HEK293 (cell line): ENCODE results near the gene FRMPD4.

Experiments
- SETDB1 ChIP-seq: IDR thresholded peaks from one replicate; pipeline ENCODE4 v1.6.1; 2017; ENCODE audit warnings: mild to moderate bottlenecking, low read length, moderate library complexity, mixed read lengths; ENCODE audit not compliant: insufficient read length
- ZBTB49 ChIP-seq: fragments of 450-650 bp; formaldehyde crosslinking; IDR thresholded peaks from 2 replicates; pipeline ENCODE4 v1.5.1; 2016; ENCODE audit warnings: missing biosample characterization, missing genetic modification characterization, low read depth
- ZBTB8A ChIP-seq: fragments of 450-650 bp; formaldehyde crosslinking; IDR thresholded peaks from 2 replicates; pipeline ENCODE4 v1.5.1; 2016; ENCODE audit warnings: missing biosample characterization, missing genetic modification characterization
- ZFP69B ChIP-seq: fragments of 450-650 bp; formaldehyde crosslinking; IDR thresholded peaks from 2 replicates; pipeline ENCODE4 v1.5.1; 2016; ENCODE audit warnings: missing biosample characterization, missing genetic modification characterization
- ZNF140 ChIP-seq: fragments of 450-650 bp; formaldehyde crosslinking; IDR thresholded peaks from 2 replicates; pipeline ENCODE4 v1.5.1; 2016; ENCODE audit warnings: missing biosample characterization, missing genetic modification characterization
- ZNF16 ChIP-seq: fragments of 450-650 bp; formaldehyde crosslinking; IDR thresholded peaks from 2 replicates; pipeline ENCODE4 v1.5.1; 2016; ENCODE audit warnings: low read depth, missing biosample characterization, missing genetic modification characterization
- ZNF274 ChIP-seq, 2 experiments: fragments of 200-500 bp in 1 of 2; fragments of 450-650 bp in 1 of 2; sonication (Bioruptor generic) in 1 of 2; formaldehyde crosslinking in 1 of 2; IDR thresholded peaks; 2 replicates each; pipeline versions ENCODE4 v1.5.1 to v1.6.1; 2014 to 2016; ENCODE audit warnings: borderline replicate concordance in 1 of 2, inconsistent platforms in 1 of 2, low read length in 1 of 2, missing biosample characterization in 1 of 2, missing genetic modification characterization in 1 of 2
- ZNF548 ChIP-seq: fragments of 450-650 bp; formaldehyde crosslinking; IDR thresholded peaks from 2 replicates; pipeline ENCODE4 v1.5.1; 2016; ENCODE audit warnings: missing biosample characterization, missing genetic modification characterization
- ZNF664 ChIP-seq: fragments of 450-650 bp; formaldehyde crosslinking; IDR thresholded peaks from 2 replicates; pipeline ENCODE4 v1.5.1; 2016; ENCODE audit warnings: missing biosample characterization, missing genetic modification characterization
- ZNF791 ChIP-seq: fragments of 450-650 bp; formaldehyde crosslinking; IDR thresholded peaks from 2 replicates; pipeline ENCODE4 v1.5.1; 2016; ENCODE audit warnings: missing biosample characterization, missing genetic modification characterization
- TF ChIP-seq, protein P1 (sequence below): fragments of 450-650 bp; formaldehyde crosslinking; IDR thresholded peaks from 2 replicates; pipeline ENCODE4 v1.5.1; 2016; ENCODE audit warnings: missing biosample characterization, missing genetic modification characterization
- TF ChIP-seq, protein P2 (sequence below): fragments of 450-650 bp; formaldehyde crosslinking; IDR thresholded peaks from 2 replicates; pipeline ENCODE4 v1.5.1; 2016; ENCODE audit warnings: missing biosample characterization, missing genetic modification characterization

GRCh38 chrX:12352922-12353321 lies 214.6 kb downstream of the FRMPD4 start:
- TF ChIP-seq ZFP69B (tag by site-specific recombination) (no peak), ZNF791 (tag by site-specific recombination) (no peak), ZNF140 (tag by site-specific recombination) (no peak), ZNF274 (IDR thresholded peaks at IDR 0.05; ENCODE audit: low read length) (no peak), ZNF274 (tag by site-specific recombination; IDR thresholded peaks at IDR 0.05; ENCODE audit: borderline replicate concordance) (no peak), ZNF664 (no peak), ZBTB49 (tag by site-specific recombination) (no peak), ZBTB8A (no peak), ZNF548 (tag by site-specific recombination) (no peak), ZNF16 (tag by site-specific recombination) (no peak), SETDB1 (no peak)
- TF ChIP-seq, protein P1, sequence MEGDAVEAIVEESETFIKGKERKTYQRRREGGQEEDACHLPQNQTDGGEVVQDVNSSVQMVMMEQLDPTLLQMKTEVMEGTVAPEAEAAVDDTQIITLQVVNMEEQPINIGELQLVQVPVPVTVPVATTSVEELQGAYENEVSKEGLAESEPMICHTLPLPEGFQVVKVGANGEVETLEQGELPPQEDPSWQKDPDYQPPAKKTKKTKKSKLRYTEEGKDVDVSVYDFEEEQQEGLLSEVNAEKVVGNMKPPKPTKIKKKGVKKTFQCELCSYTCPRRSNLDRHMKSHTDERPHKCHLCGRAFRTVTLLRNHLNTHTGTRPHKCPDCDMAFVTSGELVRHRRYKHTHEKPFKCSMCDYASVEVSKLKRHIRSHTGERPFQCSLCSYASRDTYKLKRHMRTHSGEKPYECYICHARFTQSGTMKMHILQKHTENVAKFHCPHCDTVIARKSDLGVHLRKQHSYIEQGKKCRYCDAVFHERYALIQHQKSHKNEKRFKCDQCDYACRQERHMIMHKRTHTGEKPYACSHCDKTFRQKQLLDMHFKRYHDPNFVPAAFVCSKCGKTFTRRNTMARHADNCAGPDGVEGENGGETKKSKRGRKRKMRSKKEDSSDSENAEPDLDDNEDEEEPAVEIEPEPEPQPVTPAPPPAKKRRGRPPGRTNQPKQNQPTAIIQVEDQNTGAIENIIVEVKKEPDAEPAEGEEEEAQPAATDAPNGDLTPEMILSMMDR (tag by site-specific recombination): no peak
- TF ChIP-seq, protein P2, sequence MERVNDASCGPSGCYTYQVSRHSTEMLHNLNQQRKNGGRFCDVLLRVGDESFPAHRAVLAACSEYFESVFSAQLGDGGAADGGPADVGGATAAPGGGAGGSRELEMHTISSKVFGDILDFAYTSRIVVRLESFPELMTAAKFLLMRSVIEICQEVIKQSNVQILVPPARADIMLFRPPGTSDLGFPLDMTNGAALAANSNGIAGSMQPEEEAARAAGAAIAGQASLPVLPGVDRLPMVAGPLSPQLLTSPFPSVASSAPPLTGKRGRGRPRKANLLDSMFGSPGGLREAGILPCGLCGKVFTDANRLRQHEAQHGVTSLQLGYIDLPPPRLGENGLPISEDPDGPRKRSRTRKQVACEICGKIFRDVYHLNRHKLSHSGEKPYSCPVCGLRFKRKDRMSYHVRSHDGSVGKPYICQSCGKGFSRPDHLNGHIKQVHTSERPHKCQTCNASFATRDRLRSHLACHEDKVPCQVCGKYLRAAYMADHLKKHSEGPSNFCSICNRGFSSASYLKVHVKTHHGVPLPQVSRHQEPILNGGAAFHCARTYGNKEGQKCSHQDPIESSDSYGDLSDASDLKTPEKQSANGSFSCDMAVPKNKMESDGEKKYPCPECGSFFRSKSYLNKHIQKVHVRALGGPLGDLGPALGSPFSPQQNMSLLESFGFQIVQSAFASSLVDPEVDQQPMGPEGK (tag by site-specific recombination): no peak
